K562 (cell line): ENCODE measurements around the gene RBM28. TPM values are rescaled to one million over a fixed set of nuclear protein-coding genes. Genes with fewer than 3 reads are reported as not detected.

ENCODE experiments used
- CBFA2T3 ChIP-seq: fragments of 450-650 bp; IDR thresholded peaks from 2 replicates; pipeline ENCODE4 v1.6.1; 2017
- CHAMP1 ChIP-seq: fragments of 450-650 bp; IDR thresholded peaks from 2 replicates; pipeline ENCODE4 v1.6.1; 2016; ENCODE audit warnings: mild to moderate bottlenecking
- CUX1 ChIP-seq: fragments of 200-800 bp; sonication (Bioruptor generic); IDR thresholded peaks from 2 replicates; pipeline ENCODE4 v1.6.1; 2016; ENCODE audit warnings: missing genetic modification characterization, missing compliant biosample characterization
- EGR1 ChIP-seq: fragments of 450-650 bp; conservative IDR thresholded peaks from 2 replicates; pipeline ENCODE4 v1.6.1; 2017; ENCODE audit warnings: mild to moderate bottlenecking
- FOXK2 ChIP-seq, 2 experiments: fragments of 450-650 bp; IDR thresholded peaks in 1 of 2; conservative IDR thresholded peaks in 1 of 2; 2 replicates each; pipeline ENCODE4 v1.6.1; 2016; ENCODE audit warnings: low read depth in 2 of 2, mild to moderate bottlenecking in 1 of 2
- GATAD2A ChIP-seq: fragments of 450-650 bp; IDR thresholded peaks from 2 replicates; pipeline ENCODE4 v1.6.1; 2017
- ID3 ChIP-seq, 2 experiments: fragments of 250-450 bp in 1 of 2; fragments of 450-650 bp in 1 of 2; sonication (Bioruptor Pico) in 1 of 2; IDR thresholded peaks; 2 replicates each; pipeline versions ENCODE4 v1.6.1 to v1.8.0; 2016 to 2021; ENCODE audit warnings: mild to moderate bottlenecking in 2 of 2, moderate library complexity in 2 of 2, missing compliant biosample characterization in 1 of 2, missing genetic modification characterization in 1 of 2
- JUND ChIP-seq, 2 experiments: IDR thresholded peaks; 2 replicates in 1 of 2; 3 replicates in 1 of 2; pipeline ENCODE4 v1.6.1; 2011; ENCODE audit warnings: borderline replicate concordance in 2 of 2, low read depth in 2 of 2, low read length in 2 of 2, improper control_type of control experiment in 1 of 2, missing biosample characterization in 1 of 2, missing genetic modification characterization in 1 of 2, missing genetic modification reagents in 1 of 2
- KAT2B ChIP-seq: IDR thresholded peaks from one replicate; pipeline ENCODE4 v1.6.1; 2012; ENCODE audit warnings: low read depth, mild to moderate bottlenecking, control low read depth, inconsistent platforms, low read length, moderate library complexity
- SRSF3 ChIP-seq: fragments of 200-400 bp; formaldehyde crosslinking; IDR thresholded peaks from 2 replicates; pipeline ENCODE4 v1.6.1; 2016; ENCODE audit warnings: mild to moderate bottlenecking, low read length, moderate library complexity; ENCODE audit not compliant: insufficient read depth
- TRIM24 ChIP-seq, 2 experiments: fragments of 450-650 bp; IDR thresholded peaks; 2 replicates each; pipeline ENCODE4 v1.6.1; 2016
- ZFP91 ChIP-seq: sonication (generic); formaldehyde crosslinking; IDR thresholded peaks from 2 replicates; pipeline ENCODE4 v1.8.0; 2022; ENCODE audit warnings: mild to moderate bottlenecking, missing genetic modification reagents
- ZNF274 ChIP-seq: IDR thresholded peaks from 2 replicates; pipeline ENCODE4 v1.6.1; 2011; ENCODE audit warnings: low read depth, mild to moderate bottlenecking, low read length, moderate library complexity, borderline replicate concordance
- ZNF639 ChIP-seq, 2 experiments: fragments of 200-800 bp in 1 of 2; sonication (Bioruptor generic) in 1 of 2; sonication (generic) in 1 of 2; formaldehyde crosslinking in 1 of 2; IDR thresholded peaks in 1 of 2; conservative IDR thresholded peaks in 1 of 2; 2 replicates each; pipeline versions ENCODE4 v1.5.0 to v1.6.1; 2016 to 2020; ENCODE audit warnings: missing compliant biosample characterization in 1 of 2, missing genetic modification characterization in 1 of 2, missing genetic modification reagents in 1 of 2
- polyA plus RNA-seq, 8 experiments: library from polyadenylated mRNA; depleted of rRNA in 4 of 8; stranded (reverse) in 5 of 8; unstranded in 3 of 8; fragments of >200 nt; fragmentation: Nextera tagmentation in 2 of 8; fragmentation: Illumina TruSeq in 1 of 8; extraction: Ambion mirVana in 2 of 8; extraction: Trizol in 1 of 8; gene quantifications; 2 replicates each; pipeline versions ENCODE4 v1.2.1 to v1.2.3, GENCODE V29; 2011 to 2014; ENCODE audit warnings: inconsistent platforms in 1 of 8, missing spikeins in 1 of 8
- total RNA-seq, 7 experiments: library from RNA; depleted of rRNA in 6 of 7; stranded (reverse); fragments of >200 nt in 6 of 7; fragmentation: Illumina TruSeq in 2 of 7; extraction: Trizol in 2 of 7; gene quantifications; 2 replicates each; pipeline versions ENCODE4 v1.2.1 to v1.2.3, GENCODE V29; 2011 to 2021; ENCODE audit warnings: low replicate concordance in 1 of 7

RBM28 gene
- total and polyA plus RNA-seq, 9 of the 15 experiments (the other 6 are each of a cell fraction or from before 2014, with no cell fraction given) = 65.8 to 213 (median 138) TPM

GRCh38 chr7:128353189-128353588 lies 9.5 kb upstream of the RBM28 start (continued):
- TF ChIP-seq ZNF639 (CRISPR knock-in tag; conservative IDR thresholded peaks at IDR 0.05 in 1 of 2, IDR thresholded peaks at IDR 0.05 in 1 of 2) = no peak
- no peak for TF ChIP-seq ZFP91 (CRISPR knock-in tag)
- no peak for TF ChIP-seq CUX1 (CRISPR knock-in tag)
- TF ChIP-seq EGR1 = peak; percentile 50; the same call in 1 of the 2 replicates
- peak; percentile 85 for TF ChIP-seq CBFA2T3
- no peak for TF ChIP-seq ZNF274
- peak; percentile 18; the same call in 1 of the 2 replicates for TF ChIP-seq JUND (IDR thresholded peaks at IDR 0.05; ENCODE audit: borderline replicate concordance, low read depth, low read length)
- no peak; the same call in 2 of the 3 replicates for TF ChIP-seq JUND (tag; IDR thresholded peaks at IDR 0.05; ENCODE audit: borderline replicate concordance, low read depth, low read length)
- no peak for TF ChIP-seq ID3 (CRISPR knock-in tag; IDR thresholded peaks at IDR 0.05)
- peak; percentile 86 for TF ChIP-seq ID3 (tag; IDR thresholded peaks at IDR 0.05)
- TF ChIP-seq KAT2B = no peak
- peak; percentile 88; the same call in 1 of the 2 replicates for TF ChIP-seq GATAD2A
- TF ChIP-seq CHAMP1 = no peak
- no peak for TF ChIP-seq SRSF3
- peak in 1 of 2 experiments; percentile 37; a peak in 1 of 4 replicates for TF ChIP-seq FOXK2 (conservative IDR thresholded peaks at IDR 0.05 in 1 of 2, IDR thresholded peaks at IDR 0.05 in 1 of 2; ENCODE audit: low read depth in 2 of 2)
- TF ChIP-seq TRIM24 (IDR thresholded peaks at IDR 0.05) = peak; percentile 62 to 77
